ENCODE results near the gene DGLUCY. TPM values are rescaled to one million over a fixed set of nuclear protein-coding genes. Genes with fewer than 3 reads are reported as not detected.
"Not testable (repeated sequence)": the region's sequence is repeated elsewhere in the genome, so short reads cannot be mapped to it uniquely, and the experiment has no call there.

Gene DGLUCY
- total RNA-seq, 1 experiment from 2014 or later: 67.0 TPM

- H3K4me2 ChIP-seq (ENCODE audit: low read length); H3K9me2 ChIP-seq (ENCODE audit: insufficient read depth); RAD21 ChIA-PET (ENCODE audit: low non-redundant PET in 1 of 2, low total read pairs in 2 of 2, uncharacterized antibody in 2 of 2, unreplicated experiment in 2 of 2); ATAC-seq; CTCF ChIA-PET; intact Hi-C loops (cut with micrococcal nuclease); H2AFZ ChIP-seq (ENCODE audit: low read depth, low read length, poor library complexity, severe bottlenecking); H3K27ac ChIP-seq (ENCODE audit: low read depth, low read length); H3K9me3 ChIP-seq (ENCODE audit: control insufficient read depth in 1 of 2, insufficient read depth in 1 of 2, low read depth in 1 of 2, low read length in 2 of 2); BruUV-seq (replicated peaks); DNase-seq (ENCODE audit: low read depth, low spot score); H4K20me1 ChIP-seq (ENCODE audit: insufficient read depth); H3K27me3 ChIP-seq (ENCODE audit: insufficient read depth, low read length); POLR2A ChIA-PET; H3K79me2 ChIP-seq (ENCODE audit: insufficient read depth, low read length); H3K4me3 ChIP-seq (replicated peaks in 1 of 2; ENCODE audit: low read depth in 1 of 2, low read length in 2 of 2); H3K9ac ChIP-seq (ENCODE audit: low read length): not testable (repeated sequence)
- Histone ChIP-seq H3K4me1 (ENCODE audit: control insufficient read depth in 1 of 2, insufficient read depth in 2 of 2, low read length in 2 of 2) (peaks cover 14 to 16% of the 10 kb centered on the region in 2 experiments), H3K36me3 (ENCODE audit: control insufficient read depth in 1 of 2, insufficient read depth in 2 of 2, low read length in 2 of 2) (peaks cover 16 to 21% of the 10 kb centered on the region in 2 experiments; a peak in 3 of 4 replicates)
Measured at GRCh38 chr14:91156142-91156666, 42.3 kb downstream of the DGLUCY start.

GRCh38 chr14:91156877-91157276 lies 43.0 kb downstream of the DGLUCY start:
- BruUV-seq (replicated peaks); CTCF ChIA-PET; POLR2A ChIA-PET: not testable (repeated sequence)

More at GRCh38 chr14:91156877-91157276, 43.0 kb downstream of the DGLUCY start:
- H3K4me3 ChIP-seq (replicated peaks in 1 of 2; ENCODE audit: low read depth in 1 of 2, low read length in 2 of 2); H3K4me2 ChIP-seq (ENCODE audit: low read length); H3K27ac ChIP-seq (ENCODE audit: low read depth, low read length); intact Hi-C loops (cut with micrococcal nuclease); H4K20me1 ChIP-seq (ENCODE audit: insufficient read depth); H3K9me2 ChIP-seq (ENCODE audit: insufficient read depth); H3K27me3 ChIP-seq (ENCODE audit: insufficient read depth, low read length); DNase-seq (ENCODE audit: low read depth, low spot score); H2AFZ ChIP-seq (ENCODE audit: low read depth, low read length, poor library complexity, severe bottlenecking); H3K9me3 ChIP-seq (ENCODE audit: control insufficient read depth in 1 of 2, insufficient read depth in 1 of 2, low read depth in 1 of 2, low read length in 2 of 2); ATAC-seq; RAD21 ChIA-PET (ENCODE audit: low non-redundant PET in 1 of 2, low total read pairs in 2 of 2, uncharacterized antibody in 2 of 2, unreplicated experiment in 2 of 2); H3K79me2 ChIP-seq (ENCODE audit: insufficient read depth, low read length); H3K9ac ChIP-seq (ENCODE audit: low read length): not testable (repeated sequence)
- Histone ChIP-seq H3K4me1 (ENCODE audit: control insufficient read depth in 1 of 2, insufficient read depth in 2 of 2, low read length in 2 of 2) (peaks cover 14 to 16% of the 10 kb centered on the region in 2 experiments), H3K36me3 (ENCODE audit: control insufficient read depth in 1 of 2, insufficient read depth in 2 of 2, low read length in 2 of 2) (peaks cover 22 to 27% of the 10 kb centered on the region in 2 experiments)
